Dermis microvascular lymphatic vessel endothelial cell (primary cell): ENCODE data around the gene RAD51D. TPM values are rescaled to one million over a fixed set of nuclear protein-coding genes. Genes with fewer than 3 reads are reported as not detected.

Source experiments
- total RNA-seq: library from RNA; depleted of rRNA; stranded (reverse); fragments of >200 nt; gene quantifications from 2 replicates; pipeline ENCODE4 v1.2.1, GENCODE V29; 2014

RAD51D gene
- total RNA-seq, 1 donor from 2014 or later, result 7.7 TPM

Other genes with a start within 250 kb of the RAD51D start
- 0.39 and 0.63 TPM in 2 replicates for gene CCT6B, start 158.4 kb downstream of the RAD51D start, total RNA-seq
- gene ZNF830, start 158.3 kb downstream of the RAD51D start, total RNA-seq, result 8.0 and 8.3 TPM in 2 replicates
- 14.4 and 24.3 TPM in 2 replicates for gene LIG3, start 139.3 kb downstream of the RAD51D start, total RNA-seq
- 6.0 and 7.3 TPM in 2 replicates for gene RFFL, start 56.2 kb downstream of the RAD51D start, total RNA-seq
- under 0.01 TPM in 1 of 2 replicates, not detected in the other for gene FNDC8, start 1.8 kb upstream of the RAD51D start, total RNA-seq
- gene NLE1, start 22.4 kb upstream of the RAD51D start, total RNA-seq, result 15.0 and 17.4 TPM in 2 replicates
- gene UNC45B, start 28.0 kb upstream of the RAD51D start, total RNA-seq, result under 0.01 TPM in 1 of 2 replicates, not detected in the other
- gene SLC35G3, start 74.5 kb upstream of the RAD51D start, total RNA-seq, result not detected in 2 replicates
- gene SLFN5, start 123.2 kb upstream of the RAD51D start, total RNA-seq, result 21.2 and 35.9 TPM in 2 replicates